H1 (cell line): ENCODE results near the gene ATPAF2.

Experiments
- ATF2 ChIP-seq: IDR thresholded peaks from 2 replicates; pipeline ENCODE4 v1.6.1; 2012; ENCODE audit warnings: low read length, inconsistent platforms
- CTCF ChIP-seq, 3 experiments: IDR thresholded peaks; 1 replicate in 2 of 3; 2 replicates in 1 of 3; pipeline versions ENCODE4 v1.5.1 to v1.6.1; 2011; ENCODE audit warnings: low read length in 3 of 3, mild to moderate bottlenecking in 3 of 3, inconsistent platforms in 2 of 3, low read depth in 1 of 3, moderate library complexity in 1 of 3; ENCODE audit not compliant: insufficient read depth in 1 of 3; ENCODE audit errors: control extremely low read depth in 1 of 3
- E2F6 ChIP-seq: IDR thresholded peaks from 2 replicates; pipeline ENCODE4 v1.6.1; 2012; ENCODE audit warnings: inconsistent platforms
- EP300 ChIP-seq, 2 experiments: IDR thresholded peaks; 1 replicate in 1 of 2; 2 replicates in 1 of 2; pipeline ENCODE4 v1.6.1; 2011 to 2012; ENCODE audit warnings: low read depth in 2 of 2, low read length in 2 of 2, mild to moderate bottlenecking in 2 of 2, borderline replicate concordance in 1 of 2, inconsistent platforms in 1 of 2, moderate library complexity in 1 of 2
- GABPA ChIP-seq: IDR thresholded peaks from 2 replicates; pipeline ENCODE4 v1.6.1; 2011; ENCODE audit warnings: mild to moderate bottlenecking, low read length, moderate library complexity, borderline replicate concordance; ENCODE audit not compliant: insufficient read depth
- JUN ChIP-seq: IDR thresholded peaks from 2 replicates; pipeline ENCODE4 v1.6.1; 2011; ENCODE audit warnings: low read depth, mild to moderate bottlenecking, improper control_type of control experiment, low read length
- MAFK ChIP-seq: IDR thresholded peaks from 2 replicates; pipeline ENCODE4 v1.6.1; 2012; ENCODE audit warnings: low read depth, mild to moderate bottlenecking, improper control_type of control experiment, low read length
- POLR2AphosphoS5 ChIP-seq: IDR thresholded peaks from 2 replicates; pipeline ENCODE4 v1.6.1; 2011; ENCODE audit warnings: low read depth, low read length
- SP2 ChIP-seq: IDR thresholded peaks from 2 replicates; pipeline ENCODE4 v1.6.1; 2012; ENCODE audit warnings: mild to moderate bottlenecking, low read length, inconsistent platforms
- TAF1 ChIP-seq: IDR thresholded peaks from 2 replicates; pipeline ENCODE4 v1.6.1; 2011; ENCODE audit warnings: mild to moderate bottlenecking, low read depth, low read length
- TAF7 ChIP-seq: optimal IDR thresholded peaks from 2 replicates; pipeline ENCODE3; 2011; ENCODE audit warnings: low read depth, mild to moderate bottlenecking, inconsistent platforms, low read length, moderate library complexity, borderline replicate concordance

GRCh38 chr17:18055597-18055996, 16.6 kb upstream of the ATPAF2 start:
- TF ChIP-seq E2F6 (no peak), GABPA (no peak), CTCF (IDR thresholded peaks at IDR 0.05; ENCODE audit: control extremely low read depth in 1 of 3, insufficient read depth in 1 of 3, low read depth in 1 of 3, low read length in 3 of 3) (no peak), POLR2AphosphoS5 (no peak), MAFK (no peak), SP2 (no peak), EP300 (IDR thresholded peaks at IDR 0.05; ENCODE audit: borderline replicate concordance in 1 of 2, low read depth in 2 of 2, low read length in 2 of 2) (no peak), JUN (no peak), TAF1 (no peak), TAF7 (no peak), ATF2 (no peak)
